ENCODE measurements around the gene AP2A1. TPM values are rescaled to one million over a fixed set of nuclear protein-coding genes. Genes with fewer than 3 reads are reported as not detected.

Gene AP2A1
- total and polyA plus RNA-seq, 2 of the 13 experiments (the other 11 are each of a cell fraction or from before 2014, with no cell fraction given), result 22.7 to 39.7 TPM

DNA sequence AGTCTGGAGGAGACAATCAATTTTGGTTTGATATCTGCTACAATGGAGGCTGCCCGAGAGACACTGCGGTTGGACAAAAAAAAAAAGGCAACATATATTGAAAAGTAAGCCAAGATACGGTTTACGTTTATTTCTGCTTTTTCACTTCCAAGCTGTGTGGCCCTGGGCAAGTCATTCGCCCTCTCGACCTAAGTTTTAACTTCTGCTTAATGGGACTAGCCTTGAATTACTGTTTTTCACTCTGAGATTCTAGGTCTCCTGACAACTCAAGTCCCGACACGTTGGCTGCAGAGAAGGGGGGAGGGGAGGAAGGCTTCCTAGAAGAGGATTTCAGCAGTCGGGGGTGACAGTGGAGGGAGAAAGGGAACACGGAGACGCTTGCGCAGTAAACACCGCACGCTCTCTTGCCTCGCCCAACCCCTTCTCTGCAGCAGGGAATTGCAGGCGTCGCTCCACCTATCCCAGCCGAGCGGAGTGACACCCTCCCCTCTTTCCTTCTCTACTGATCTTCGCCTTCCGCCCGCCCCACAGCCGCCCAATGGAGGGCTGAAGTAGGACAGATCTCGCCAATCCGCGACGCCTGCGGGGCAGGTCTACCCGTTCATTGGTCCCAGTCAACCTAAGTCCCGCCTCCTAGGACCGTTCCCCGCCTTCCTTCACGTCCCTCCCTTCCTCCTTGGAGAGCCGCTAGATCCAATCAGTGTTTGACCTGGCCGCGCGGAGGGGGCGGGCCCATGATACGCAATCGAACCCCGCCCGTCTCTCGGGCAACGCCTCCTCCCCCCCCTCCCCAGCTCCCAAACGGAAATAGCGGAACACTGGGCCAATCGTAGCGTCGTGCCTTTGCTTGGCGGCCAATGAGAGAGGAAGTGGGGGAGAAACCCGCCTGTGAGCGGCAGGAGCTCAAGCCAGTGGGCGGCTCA lies 533 bp upstream of the AP2A1 start (continued):
- TF ChIP-seq AGO2 (optimal IDR thresholded peaks at IDR 0.05; ENCODE audit: low read depth, low read length) (no peak), SNAI1 (CRISPR knock-in tag; IDR thresholded peaks at IDR 0.05; ENCODE audit: borderline replicate concordance) (no peak), SP5 (CRISPR knock-in tag; IDR thresholded peaks at IDR 0.05; ENCODE audit: borderline replicate concordance, low read depth) (peak; percentile 61; the same call in 1 of the 2 replicates), ZNF570 (CRISPR knock-in tag; IDR thresholded peaks at IDR 0.05; ENCODE audit: borderline replicate concordance) (no peak), ZNF124 (CRISPR knock-in tag; IDR thresholded peaks at IDR 0.05) (no peak), FOSL2 (CRISPR knock-in tag; IDR thresholded peaks at IDR 0.05) (peak; percentile 5; the same call in 1 of the 2 replicates), TEAD3 (CRISPR knock-in tag; optimal IDR thresholded peaks at IDR 0.05; ENCODE audit: borderline replicate concordance) (peak; percentile 52), SAP130 (CRISPR knock-in tag; IDR thresholded peaks at IDR 0.05; ENCODE audit: low read depth) (peak; percentile 83), KDM5B (CRISPR knock-in tag; IDR thresholded peaks at IDR 0.05; ENCODE audit: borderline replicate concordance) (no peak; the same call in 1 of the 2 replicates), ZSCAN25 (CRISPR knock-in tag; IDR thresholded peaks at IDR 0.05) (peak; percentile 54; the same call in 1 of the 2 replicates), ATF1 (CRISPR knock-in tag; IDR thresholded peaks at IDR 0.05) (peak; percentile 89), KDM2A (CRISPR knock-in tag; IDR thresholded peaks at IDR 0.05; ENCODE audit: borderline replicate concordance, low read depth) (0 out of 2 replicates have a peak, but pooled peaks have one; percentile 63), HDAC1 (CRISPR knock-in tag; IDR thresholded peaks at IDR 0.05) (peak; percentile 64; the same call in 1 of the 2 replicates), NFYB (CRISPR knock-in tag; IDR thresholded peaks at IDR 0.05) (peak; percentile 98), BHLHE40 (IDR thresholded peaks at IDR 0.05; ENCODE audit: low read length) (peak; percentile 6; the same call in 1 of the 2 replicates), ZBTB7B (CRISPR knock-in tag; IDR thresholded peaks at IDR 0.05) (no peak), ZNF101 (CRISPR knock-in tag; IDR thresholded peaks at IDR 0.05; ENCODE audit: borderline replicate concordance, low read depth) (no peak), ZFAT (CRISPR knock-in tag; conservative IDR thresholded peaks at IDR 0.05) (no peak)
- TF ChIP-seq, protein P1, sequence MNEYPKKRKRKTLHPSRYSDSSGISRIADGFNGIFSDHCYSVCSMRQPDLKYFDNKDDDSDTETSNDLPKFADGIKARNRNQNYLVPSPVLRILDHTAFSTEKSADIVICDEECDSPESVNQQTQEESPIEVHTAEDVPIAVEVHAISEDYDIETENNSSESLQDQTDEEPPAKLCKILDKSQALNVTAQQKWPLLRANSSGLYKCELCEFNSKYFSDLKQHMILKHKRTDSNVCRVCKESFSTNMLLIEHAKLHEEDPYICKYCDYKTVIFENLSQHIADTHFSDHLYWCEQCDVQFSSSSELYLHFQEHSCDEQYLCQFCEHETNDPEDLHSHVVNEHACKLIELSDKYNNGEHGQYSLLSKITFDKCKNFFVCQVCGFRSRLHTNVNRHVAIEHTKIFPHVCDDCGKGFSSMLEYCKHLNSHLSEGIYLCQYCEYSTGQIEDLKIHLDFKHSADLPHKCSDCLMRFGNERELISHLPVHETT (CRISPR knock-in tag; conservative IDR thresholded peaks at IDR 0.05), result no peak
- TF ChIP-seq, protein P2, sequence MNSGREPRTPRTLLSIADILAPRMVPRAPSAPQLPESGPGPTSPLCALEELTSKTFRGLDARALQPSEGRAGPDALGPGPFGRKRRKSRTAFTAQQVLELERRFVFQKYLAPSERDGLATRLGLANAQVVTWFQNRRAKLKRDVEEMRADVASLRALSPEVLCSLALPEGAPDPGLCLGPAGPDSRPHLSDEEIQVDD (CRISPR knock-in tag; IDR thresholded peaks at IDR 0.05; ENCODE audit: borderline replicate concordance), result no peak
- TF ChIP-seq, protein P3, sequence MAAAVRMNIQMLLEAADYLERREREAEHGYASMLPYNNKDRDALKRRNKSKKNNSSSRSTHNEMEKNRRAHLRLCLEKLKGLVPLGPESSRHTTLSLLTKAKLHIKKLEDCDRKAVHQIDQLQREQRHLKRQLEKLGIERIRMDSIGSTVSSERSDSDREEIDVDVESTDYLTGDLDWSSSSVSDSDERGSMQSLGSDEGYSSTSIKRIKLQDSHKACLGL (CRISPR knock-in tag; IDR thresholded peaks at IDR 0.05), result no peak
- TF ChIP-seq, protein P4, sequence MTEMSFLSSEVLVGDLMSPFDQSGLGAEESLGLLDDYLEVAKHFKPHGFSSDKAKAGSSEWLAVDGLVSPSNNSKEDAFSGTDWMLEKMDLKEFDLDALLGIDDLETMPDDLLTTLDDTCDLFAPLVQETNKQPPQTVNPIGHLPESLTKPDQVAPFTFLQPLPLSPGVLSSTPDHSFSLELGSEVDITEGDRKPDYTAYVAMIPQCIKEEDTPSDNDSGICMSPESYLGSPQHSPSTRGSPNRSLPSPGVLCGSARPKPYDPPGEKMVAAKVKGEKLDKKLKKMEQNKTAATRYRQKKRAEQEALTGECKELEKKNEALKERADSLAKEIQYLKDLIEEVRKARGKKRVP (CRISPR knock-in tag; IDR thresholded peaks at IDR 0.05), result peak in 1 of 2 experiments; percentile 49; a peak in 1 of 4 replicates
- TF ChIP-seq, protein P5, sequence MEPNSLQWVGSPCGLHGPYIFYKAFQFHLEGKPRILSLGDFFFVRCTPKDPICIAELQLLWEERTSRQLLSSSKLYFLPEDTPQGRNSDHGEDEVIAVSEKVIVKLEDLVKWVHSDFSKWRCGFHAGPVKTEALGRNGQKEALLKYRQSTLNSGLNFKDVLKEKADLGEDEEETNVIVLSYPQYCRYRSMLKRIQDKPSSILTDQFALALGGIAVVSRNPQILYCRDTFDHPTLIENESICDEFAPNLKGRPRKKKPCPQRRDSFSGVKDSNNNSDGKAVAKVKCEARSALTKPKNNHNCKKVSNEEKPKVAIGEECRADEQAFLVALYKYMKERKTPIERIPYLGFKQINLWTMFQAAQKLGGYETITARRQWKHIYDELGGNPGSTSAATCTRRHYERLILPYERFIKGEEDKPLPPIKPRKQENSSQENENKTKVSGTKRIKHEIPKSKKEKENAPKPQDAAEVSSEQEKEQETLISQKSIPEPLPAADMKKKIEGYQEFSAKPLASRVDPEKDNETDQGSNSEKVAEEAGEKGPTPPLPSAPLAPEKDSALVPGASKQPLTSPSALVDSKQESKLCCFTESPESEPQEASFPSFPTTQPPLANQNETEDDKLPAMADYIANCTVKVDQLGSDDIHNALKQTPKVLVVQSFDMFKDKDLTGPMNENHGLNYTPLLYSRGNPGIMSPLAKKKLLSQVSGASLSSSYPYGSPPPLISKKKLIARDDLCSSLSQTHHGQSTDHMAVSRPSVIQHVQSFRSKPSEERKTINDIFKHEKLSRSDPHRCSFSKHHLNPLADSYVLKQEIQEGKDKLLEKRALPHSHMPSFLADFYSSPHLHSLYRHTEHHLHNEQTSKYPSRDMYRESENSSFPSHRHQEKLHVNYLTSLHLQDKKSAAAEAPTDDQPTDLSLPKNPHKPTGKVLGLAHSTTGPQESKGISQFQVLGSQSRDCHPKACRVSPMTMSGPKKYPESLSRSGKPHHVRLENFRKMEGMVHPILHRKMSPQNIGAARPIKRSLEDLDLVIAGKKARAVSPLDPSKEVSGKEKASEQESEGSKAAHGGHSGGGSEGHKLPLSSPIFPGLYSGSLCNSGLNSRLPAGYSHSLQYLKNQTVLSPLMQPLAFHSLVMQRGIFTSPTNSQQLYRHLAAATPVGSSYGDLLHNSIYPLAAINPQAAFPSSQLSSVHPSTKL (CRISPR knock-in tag; IDR thresholded peaks at IDR 0.05), result peak; percentile 28
